Measurements from ENCODE around the gene SLC5A2.
"Not testable (repeated sequence)": the region's sequence is repeated elsewhere in the genome, so short reads cannot be mapped to it uniquely, and the experiment has no call there.

Gene SLC5A2

GRCh38 chr16:31537362-31538242 lies 54.7 kb downstream of the SLC5A2 start:
- Histone ChIP-seq H3K9me3 (ENCODE audit: severe bottlenecking) (peaks cover 20% of the 10 kb centered on the region), H3K27ac (no peak overlapping the region), H3K4me3 (ENCODE audit: low read depth, low read length) (no peak overlapping the region), H3K36me3 (no peaks in the 10 kb centered on the region), H3K27me3 (ENCODE audit: insufficient read depth, low read depth, severe bottlenecking) (peaks cover 82% of the 10 kb centered on the region)
- TF ChIP-seq CTCF (IDR thresholded peaks at IDR 0.05; ENCODE audit: low read depth, low read length), result no peak
- DNase-seq, result no peak

GRCh38 chr16:31538243-31538598 lies 55.3 kb downstream of the SLC5A2 start:
- not testable (repeated sequence) for H3K4me3 ChIP-seq (ENCODE audit: low read depth, low read length); DNase-seq; H3K27ac ChIP-seq; H3K36me3 ChIP-seq
- peaks cover 76% of the 10 kb centered on the region for H3K27me3 ChIP-seq (ENCODE audit: insufficient read depth, low read depth, severe bottlenecking)
- peaks cover 23% of the 10 kb centered on the region for H3K9me3 ChIP-seq (ENCODE audit: severe bottlenecking)

- Histone ChIP-seq H3K9me3 (ENCODE audit: severe bottlenecking) (peaks cover 23% of the 10 kb centered on the region), H3K27me3 (ENCODE audit: insufficient read depth, low read depth, severe bottlenecking) (peaks cover 73% of the 10 kb centered on the region)
- H3K4me3 ChIP-seq (ENCODE audit: low read depth, low read length); H3K36me3 ChIP-seq; DNase-seq; H3K27ac ChIP-seq: not testable (repeated sequence)
Measured at GRCh38 chr16:31539762-31540161, 56.8 kb downstream of the SLC5A2 start.
